GM12872 (cell line): Measurements from ENCODE around the gene AKAP6.

Source experiments
- CTCF ChIP-seq: IDR thresholded peaks from 3 replicates; pipeline ENCODE4 v1.5.1; 2011; ENCODE audit warnings: low read depth, mild to moderate bottlenecking, low read length, moderate library complexity; ENCODE audit not compliant: insufficient read depth

The AKAP6 gene

DNA sequence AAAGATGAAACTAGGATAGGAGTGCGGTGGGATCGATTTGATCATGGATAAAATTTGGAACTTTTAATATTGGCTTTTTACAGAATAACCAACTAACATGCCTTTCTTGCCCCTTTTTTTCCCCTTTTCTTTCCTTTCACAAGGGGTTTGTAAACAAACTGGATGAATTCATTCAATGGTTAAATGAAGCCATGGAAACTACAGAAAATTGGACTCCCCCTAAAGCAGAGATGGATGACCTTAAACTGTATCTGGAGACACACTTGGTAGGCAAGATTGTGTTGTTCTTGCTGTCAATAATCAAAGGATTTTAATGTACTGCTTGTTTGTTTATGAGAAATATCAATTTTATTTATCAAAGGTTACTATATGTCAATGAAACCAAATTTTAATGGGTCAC, 247.9 kb downstream of the AKAP6 start:
- TF ChIP-seq CTCF, result no peak

DNA sequence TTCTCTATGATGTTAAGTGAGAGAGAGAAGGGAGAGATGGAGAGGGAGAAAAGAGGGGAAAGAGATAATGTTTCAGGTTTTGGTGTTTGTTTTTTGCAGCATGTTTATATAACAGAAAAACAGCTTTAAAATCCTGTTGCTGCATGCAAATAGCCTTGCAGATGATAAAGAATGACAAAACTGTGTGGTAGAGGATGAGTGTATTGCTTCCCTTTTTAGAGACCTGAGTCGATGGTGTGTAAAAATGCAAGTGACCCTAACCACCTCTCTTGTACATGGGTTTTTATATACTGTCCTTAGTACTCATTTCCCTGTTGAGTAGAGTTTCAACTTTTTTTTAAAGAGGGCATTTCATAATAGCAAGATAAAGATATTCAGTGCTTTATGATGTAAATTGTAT, 249.1 kb downstream of the AKAP6 start:
- no peak for TF ChIP-seq CTCF

GRCh38 chr14:32584079-32584478, 255.0 kb downstream of the AKAP6 start:
- TF ChIP-seq CTCF, result no peak

- TF ChIP-seq CTCF, result no peak
Observed at GRCh38 chr14:32587461-32587860, 258.4 kb downstream of the AKAP6 start.

- peak; percentile 71 for TF ChIP-seq CTCF
Observed at GRCh38 chr14:32588448-32589320, 259.6 kb downstream of the AKAP6 start.

- TF ChIP-seq CTCF, result no peak
Observed at GRCh38 chr14:32590157-32590556, 261.1 kb downstream of the AKAP6 start.

GRCh38 chr14:32593290-32593942, 264.3 kb downstream of the AKAP6 start:
- TF ChIP-seq CTCF, result no peak
